Measurements from ENCODE around the gene HSBP1L1. TPM values are rescaled to one million over a fixed set of nuclear protein-coding genes. Genes with fewer than 3 reads are reported as not detected.
"Not testable (repeated sequence)": the region's sequence is repeated elsewhere in the genome, so short reads cannot be mapped to it uniquely, and the experiment has no call there.

HSBP1L1 gene
- polyA plus RNA-seq, 4 donors, result 6.8 to 26.9 (median 18.2) TPM

DNA sequence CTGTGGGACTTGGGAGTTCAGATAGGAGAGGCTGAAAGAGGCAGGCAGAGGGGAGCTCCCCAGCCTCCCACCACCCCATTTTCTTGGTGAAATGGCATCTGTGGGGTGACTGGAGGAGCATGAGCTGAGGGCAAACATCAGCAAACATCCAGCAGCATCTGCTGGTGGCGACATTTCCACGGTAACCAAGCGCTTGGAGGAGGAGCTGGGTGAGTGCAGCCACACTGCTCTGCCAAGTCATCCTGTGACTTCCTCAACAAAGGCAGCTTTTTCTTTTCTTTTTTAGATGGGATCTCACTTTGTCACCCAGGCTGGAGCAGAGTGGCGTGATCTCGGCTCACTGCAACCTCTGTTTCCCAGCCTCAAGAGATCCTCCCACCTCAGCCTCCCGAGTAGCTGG is 18.3 kb downstream of the HSBP1L1 start:
- no peak for DNase-seq (ENCODE audit: low read depth in 4 of 4, low spot score in 3 of 4)

DNA sequence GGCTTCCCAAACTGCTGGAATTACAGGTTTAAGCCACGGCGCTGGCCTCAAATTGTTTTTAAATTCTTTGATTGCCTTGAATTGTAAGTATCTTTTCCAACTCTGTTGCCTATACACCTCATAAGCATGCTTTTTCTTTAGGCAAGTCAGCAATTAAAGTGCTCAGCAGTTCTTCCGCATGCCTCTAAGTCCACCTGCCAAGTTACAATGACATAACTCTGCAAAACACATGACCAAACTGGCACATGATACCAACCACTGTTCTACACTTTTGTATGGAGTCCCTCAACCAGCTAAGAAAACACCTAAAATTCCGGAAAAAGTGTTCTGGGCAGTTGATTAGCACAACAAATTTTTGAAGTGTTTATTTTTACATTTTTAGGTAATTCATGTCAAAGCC is 18.8 kb downstream of the HSBP1L1 start:
- no peak for DNase-seq (ENCODE audit: low read depth in 4 of 4, low spot score in 3 of 4)

GRCh38 chr18:79983793-79984192 is 19.4 kb downstream of the HSBP1L1 start:
- DNase-seq (ENCODE audit: low read depth in 4 of 4, low spot score in 3 of 4), result no peak

DNA sequence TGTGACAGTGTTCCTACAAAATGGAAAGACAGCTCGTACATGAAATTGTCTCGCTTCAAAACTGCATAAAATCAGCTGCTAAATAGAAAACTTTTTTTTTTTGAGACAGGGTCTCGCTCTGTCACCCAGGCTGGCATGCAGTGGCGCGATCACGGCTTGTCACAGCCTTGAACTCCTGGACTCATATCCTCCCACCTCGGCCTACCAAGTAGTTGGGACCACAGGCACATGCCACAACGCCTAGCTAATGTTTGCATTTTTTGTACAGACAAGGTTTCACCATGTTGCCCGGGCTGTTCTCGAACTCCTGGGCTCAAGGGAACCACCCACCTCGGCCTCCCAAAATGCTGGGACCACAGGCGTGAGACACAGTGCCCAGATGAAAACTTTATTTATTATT is 20.7 kb downstream of the HSBP1L1 start:
- no peak for DNase-seq (ENCODE audit: low read depth in 4 of 4, low spot score in 3 of 4)

GRCh38 chr18:79986726-79987125 is 22.3 kb downstream of the HSBP1L1 start:
- DNase-seq (ENCODE audit: low read depth in 4 of 4, low spot score in 3 of 4), result no peak

DNA sequence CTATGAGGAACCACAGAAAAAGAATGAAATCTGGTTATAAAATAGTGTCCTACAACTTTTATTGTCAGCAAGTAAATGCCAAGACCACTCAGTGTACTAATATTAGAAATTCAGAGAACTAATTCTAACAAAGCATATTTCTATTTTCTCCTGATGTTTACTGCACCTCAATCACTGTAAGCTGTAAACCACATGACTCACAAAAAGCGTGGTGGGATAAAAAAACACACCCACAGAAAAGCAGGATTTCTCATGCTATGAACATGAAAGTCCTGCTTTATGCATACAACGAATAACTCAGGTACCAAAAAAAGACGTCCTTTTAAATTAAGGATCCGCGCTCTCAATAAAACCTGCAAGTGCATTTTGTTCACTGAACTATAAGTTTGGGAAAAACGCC is 23.1 kb downstream of the HSBP1L1 start:
- DNase-seq (ENCODE audit: low read depth in 4 of 4, low spot score in 3 of 4), result no peak

DNA sequence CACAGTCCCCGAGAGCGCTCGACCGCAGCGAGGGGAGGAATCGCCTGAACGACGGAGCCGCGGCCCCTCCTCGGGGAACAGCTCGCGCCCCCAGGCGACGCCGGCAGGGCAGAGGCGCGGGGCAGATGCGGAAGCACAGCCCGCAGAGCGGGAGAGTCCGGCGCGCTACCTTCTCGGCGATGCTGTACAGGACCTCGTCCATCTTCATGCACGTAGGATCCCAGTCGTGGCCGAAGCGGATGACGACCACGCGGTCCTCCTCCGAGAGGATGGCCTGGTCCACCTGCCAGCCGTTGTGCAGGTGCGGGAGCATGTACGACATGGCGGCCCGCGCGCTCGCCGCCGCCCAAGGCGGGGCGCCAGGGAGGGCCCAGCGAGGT is 23.6 kb downstream of the HSBP1L1 start:
- DNase-seq (ENCODE audit: low read depth in 4 of 4, low spot score in 3 of 4), result peak in 3 of 4 donors; percentile 22 to 47 (median 34)

GRCh38 chr18:79988451-79989194 is 24.2 kb downstream of the HSBP1L1 start, which contains the start of gene TXNL4A:
TSS of gene TXNL4A (minus strand) at chr18:79988563. CDS start at chr18:79988392, 171 bp downstream.
- DNase-seq (ENCODE audit: low read depth in 4 of 4, low spot score in 3 of 4), result peak; percentile 67 to 75 (median 72)

GRCh38 chr18:79989195-79989497 is 24.7 kb downstream of the HSBP1L1 start:
- no peak for DNase-seq (ENCODE audit: low read depth in 4 of 4, low spot score in 3 of 4)

- DNase-seq (ENCODE audit: low read depth in 4 of 4, low spot score in 3 of 4), result no peak
These were observed 27.1 kb downstream of the HSBP1L1 start for GRCh38 chr18:79991494-79991893.

DNA sequence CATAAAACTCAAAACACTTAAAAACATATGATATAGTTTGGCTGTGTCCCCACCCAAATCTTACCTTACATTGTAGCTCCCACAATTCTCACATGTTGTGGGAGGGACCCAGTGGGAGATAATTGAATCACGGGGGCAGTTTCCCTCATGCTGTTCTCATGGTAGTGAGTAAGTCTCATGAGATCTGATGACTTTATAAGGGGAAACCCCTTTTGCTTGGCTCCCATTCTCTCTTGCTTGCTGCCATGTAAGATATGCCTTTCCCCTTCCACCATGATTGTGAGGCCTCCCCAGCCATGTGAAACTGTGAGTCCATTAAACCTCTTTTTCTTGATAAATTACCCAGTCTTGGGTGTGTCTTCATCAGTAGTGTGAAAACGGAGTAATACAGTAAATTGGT is 35.3 kb downstream of the HSBP1L1 start:
- not testable (repeated sequence) for DNase-seq (ENCODE audit: low read depth in 4 of 4, low spot score in 3 of 4)

GRCh38 chr18:80000877-80001276 is 36.4 kb downstream of the HSBP1L1 start:
- no peak for DNase-seq (ENCODE audit: low read depth in 4 of 4, low spot score in 3 of 4)

DNA sequence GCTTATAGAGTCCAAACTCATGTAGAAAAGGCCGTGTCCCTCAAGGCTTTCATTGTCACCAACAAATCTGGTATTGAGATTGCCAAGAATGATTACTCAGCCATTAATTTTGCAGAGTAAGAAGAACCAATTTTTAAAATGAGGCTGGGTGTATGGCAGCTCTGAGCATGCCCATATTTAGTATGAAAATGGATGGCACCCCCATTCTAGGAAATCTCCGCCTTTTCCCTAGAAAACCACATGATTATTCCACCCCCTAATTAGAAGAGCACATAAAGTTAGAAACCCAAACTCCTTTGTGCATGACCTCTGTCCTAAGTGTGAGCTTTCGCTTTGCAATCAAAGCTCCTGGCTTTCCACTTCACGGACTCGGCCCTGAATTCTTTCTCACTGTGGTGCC is 38.0 kb downstream of the HSBP1L1 start:
- no peak for DNase-seq (ENCODE audit: low read depth in 4 of 4, low spot score in 3 of 4)

GRCh38 chr18:80004600-80005342 is 40.3 kb downstream of the HSBP1L1 start:
- DNase-seq (ENCODE audit: low read depth in 4 of 4, low spot score in 3 of 4), result no peak

DNA sequence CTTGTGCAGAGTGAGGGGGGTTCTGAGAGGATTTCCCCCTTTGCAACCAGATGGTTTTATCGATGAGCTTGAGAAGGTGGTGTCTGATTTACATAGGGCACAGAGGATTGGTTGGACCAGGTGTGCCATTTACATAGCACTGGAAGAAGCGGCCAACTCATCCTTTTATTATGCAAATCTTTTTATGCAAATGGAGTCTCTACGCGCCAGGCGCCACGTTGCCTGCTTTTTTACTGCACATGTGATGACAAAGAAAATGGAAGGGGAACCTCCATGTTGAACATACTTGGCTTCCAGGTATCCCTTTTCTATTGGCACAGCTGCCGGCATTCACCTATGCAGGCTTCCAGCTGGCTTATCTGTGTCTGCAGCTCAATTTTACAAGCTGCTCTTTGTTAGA is 42.3 kb downstream of the HSBP1L1 start:
- no peak for DNase-seq (ENCODE audit: low read depth in 4 of 4, low spot score in 3 of 4)

DNA sequence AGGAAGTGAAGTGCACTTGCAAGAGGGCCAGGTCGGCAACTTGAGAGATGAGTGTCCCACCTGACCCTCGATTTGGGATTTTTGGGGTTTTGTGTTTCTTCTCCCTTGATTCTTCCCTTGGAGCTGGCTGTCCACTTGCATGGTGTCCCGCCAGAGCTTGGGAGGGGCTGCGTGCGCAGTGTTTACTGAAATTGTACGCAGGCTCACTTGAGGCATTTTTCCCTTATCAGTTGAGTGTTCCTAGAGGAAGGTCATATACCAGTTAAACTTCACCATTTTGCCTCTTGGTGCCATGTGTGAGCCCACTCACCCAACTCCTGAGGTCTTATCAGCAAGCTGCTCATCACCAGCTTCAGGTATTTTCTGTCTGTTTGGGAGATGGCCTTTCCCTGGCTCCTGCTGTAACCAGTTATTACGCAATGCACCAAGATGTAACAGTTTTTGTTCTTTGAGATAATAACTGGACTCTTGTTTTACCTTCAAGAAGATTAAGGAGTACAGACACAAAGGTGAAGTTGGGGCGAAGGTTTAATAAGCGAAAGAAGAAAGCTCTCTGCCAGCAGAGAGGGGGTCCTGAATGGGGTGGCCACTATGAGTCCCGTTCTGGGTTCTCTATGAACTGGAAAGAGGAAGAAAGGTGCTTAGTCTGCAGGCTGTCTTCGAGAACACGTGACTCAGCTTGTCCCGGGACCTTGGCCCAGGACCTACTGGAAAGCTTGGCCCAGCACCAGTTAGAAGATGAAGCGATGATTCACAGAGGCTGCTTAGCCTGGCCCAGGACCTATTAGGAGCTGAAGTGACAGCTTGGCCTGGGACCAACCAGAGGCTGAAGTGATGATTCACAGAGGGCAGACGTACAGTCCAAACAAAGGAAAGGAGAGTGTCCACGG is 45.5 kb downstream of the HSBP1L1 start:
- DNase-seq (ENCODE audit: low read depth in 4 of 4, low spot score in 3 of 4), result no peak

- no peak for DNase-seq (ENCODE audit: low read depth in 4 of 4, low spot score in 3 of 4)
These were observed 46.1 kb downstream of the HSBP1L1 start for GRCh38 chr18:80010551-80010906.

- DNase-seq (ENCODE audit: low read depth in 4 of 4, low spot score in 3 of 4), result not testable (repeated sequence)
These were observed 47.2 kb downstream of the HSBP1L1 start for GRCh38 chr18:80011496-80012137.

GRCh38 chr18:80012714-80013113 is 48.3 kb downstream of the HSBP1L1 start:
- no peak for DNase-seq (ENCODE audit: low read depth in 4 of 4, low spot score in 3 of 4)
